Measurements from ENCODE around the gene CHSY3.

The CHSY3 gene

GRCh38 chr5:129904102-129904666 is at the start of gene CHSY3:
CHSY3 (plus strand) TSS chr5:129904465.
- peak; percentile 93 for DNase-seq (ENCODE audit: low spot score)

GRCh38 chr5:129856325-129856724 is 47.9 kb upstream of the CHSY3 start:
- DNase-seq (ENCODE audit: low spot score) = no peak

- DNase-seq (ENCODE audit: low spot score) = no peak
Measured at GRCh38 chr5:129857116-129857515, 47.1 kb upstream of the CHSY3 start.

- no peak for DNase-seq (ENCODE audit: low spot score)
Measured at GRCh38 chr5:129858131-129858675, 46.1 kb upstream of the CHSY3 start.

- DNase-seq (ENCODE audit: low spot score) = no peak
Measured at GRCh38 chr5:129884322-129884721, 19.9 kb upstream of the CHSY3 start.

GRCh38 chr5:129899454-129899853 is 4.8 kb upstream of the CHSY3 start:
- no peak for DNase-seq (ENCODE audit: low spot score)

- DNase-seq (ENCODE audit: low spot score) = no peak
Measured at GRCh38 chr5:129902816-129903215, 1.4 kb upstream of the CHSY3 start.

GRCh38 chr5:129903466-129904101 is 681 bp upstream of the CHSY3 start:
- DNase-seq (ENCODE audit: low spot score) = no peak

GRCh38 chr5:129904667-129905472 is 605 bp downstream of the CHSY3 start:
- DNase-seq (ENCODE audit: low spot score) = peak; percentile 58

- peak; percentile 11 for DNase-seq (ENCODE audit: low spot score)
Measured at GRCh38 chr5:129905473-129906176, 1.4 kb downstream of the CHSY3 start.

GRCh38 chr5:129906177-129906887 is 2.1 kb downstream of the CHSY3 start:
- peak; percentile 60 for DNase-seq (ENCODE audit: low spot score)

GRCh38 chr5:129909225-129909624 is 5.0 kb downstream of the CHSY3 start:
- no peak for DNase-seq (ENCODE audit: low spot score)

- no peak for DNase-seq (ENCODE audit: low spot score)
Measured at GRCh38 chr5:129912601-129913255, 8.5 kb downstream of the CHSY3 start.

- no peak for DNase-seq (ENCODE audit: low spot score)
Measured at GRCh38 chr5:129915415-129915814, 11.2 kb downstream of the CHSY3 start.

- no peak for DNase-seq (ENCODE audit: low spot score)
Measured at GRCh38 chr5:129917224-129917623, 13.0 kb downstream of the CHSY3 start.

- DNase-seq (ENCODE audit: low spot score) = no peak
Measured at GRCh38 chr5:129921204-129921603, 16.9 kb downstream of the CHSY3 start.

- DNase-seq (ENCODE audit: low spot score) = no peak
Measured at GRCh38 chr5:129930221-129930620, 26.0 kb downstream of the CHSY3 start.

- DNase-seq (ENCODE audit: low spot score) = no peak
Measured at GRCh38 chr5:129935626-129936025, 31.4 kb downstream of the CHSY3 start.

GRCh38 chr5:129938077-129938476 is 33.8 kb downstream of the CHSY3 start:
- no peak for DNase-seq (ENCODE audit: low spot score)

- no peak for DNase-seq (ENCODE audit: low spot score)
Measured at GRCh38 chr5:129943936-129944335, 39.7 kb downstream of the CHSY3 start.

- DNase-seq (ENCODE audit: low spot score) = peak; percentile 71
Measured at GRCh38 chr5:129945028-129945427, 40.8 kb downstream of the CHSY3 start.
